Measurements from ENCODE around the gene SVOP. TPM values are rescaled to one million over a fixed set of nuclear protein-coding genes. Genes with fewer than 3 reads are reported as not detected.

SVOP gene
- polyA plus RNA-seq, 2 of the 4 experiments (the other 2 are of a cell fraction) = not detected

DNA sequence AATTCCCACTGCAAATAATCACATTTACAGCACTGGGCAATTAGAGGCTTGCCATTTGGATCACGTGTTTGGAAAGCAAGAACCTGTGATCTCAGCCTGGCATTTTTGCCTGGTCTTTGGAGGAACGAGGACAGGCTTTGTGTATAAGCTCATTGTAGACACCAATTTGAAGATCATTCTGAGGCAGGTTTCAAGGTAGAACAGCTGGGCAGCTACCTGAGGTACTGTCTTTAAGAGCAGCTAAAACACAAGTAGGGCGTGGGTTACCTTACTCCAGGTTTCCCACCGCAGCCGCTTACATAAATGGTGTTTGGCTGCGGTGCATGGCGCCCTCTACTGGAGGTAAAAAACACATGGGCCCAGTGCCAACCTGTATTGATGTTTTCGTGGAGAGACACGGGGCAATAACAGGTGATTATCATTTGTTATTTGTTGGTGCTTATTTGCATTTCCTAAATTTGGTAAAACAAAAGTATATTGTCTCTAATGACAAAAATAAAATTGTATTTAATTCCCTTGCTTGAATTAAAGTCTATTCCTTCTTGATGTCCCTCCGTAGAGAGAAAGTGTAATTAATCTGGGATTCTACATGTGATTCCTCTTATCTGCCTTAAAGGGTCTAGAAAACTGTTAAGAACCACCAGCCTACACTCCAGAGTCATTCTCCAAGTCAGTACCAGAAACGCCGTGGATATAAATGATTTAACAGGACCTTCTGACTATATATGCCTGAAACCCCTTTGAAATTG, 69.7 kb downstream of the SVOP start:
- CTCF ChIA-PET = interaction anchor here (0.6 to 4.3 kb wide), 36 partner anchors 9 to 602 kb away, joined by 3 to 18 read pairs (median 4); partner anchors contain the start of gene SSH1
- POLR2A ChIA-PET = interaction anchor here (0.6 to 1.7 kb wide), 2 partner anchors 94 to 124 kb away, joined by 3 to 5 read pairs; partner anchors contain the start of gene SSH1
- FAIRE-seq (no peak), DNase-seq (ENCODE audit: low read depth in 1 of 2, low spot score in 1 of 2) (peak; percentile 39 to 75), ATAC-seq (peak; percentile 49 to 87; a peak in 3 of 6 replicates)
- whole genome bisulfite sequencing (ENCODE audit: missing lambda C conversion rate) = 21% methylated on average over 12 of the region's 12 CpGs
- H3K27ac ChIP-seq = 0 out of 6 replicates have a peak overlapping the region, but pooled peaks of 1 of the 2 experiments have one; percentile 36
- TF ChIP-seq RFX5 (IDR thresholded peaks at IDR 0.05) = no peak
- no peak for TF ChIP-seq BHLHE40 (IDR thresholded peaks at IDR 0.05; ENCODE audit: low read depth, low read length)
- TF ChIP-seq TFCP2L1 (CRISPR knock-in tag; IDR thresholded peaks at IDR 0.05) = no peak
- TF ChIP-seq, protein P1, sequence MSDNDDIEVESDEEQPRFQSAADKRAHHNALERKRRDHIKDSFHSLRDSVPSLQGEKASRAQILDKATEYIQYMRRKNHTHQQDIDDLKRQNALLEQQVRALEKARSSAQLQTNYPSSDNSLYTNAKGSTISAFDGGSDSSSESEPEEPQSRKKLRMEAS (IDR thresholded peaks at IDR 0.05) = no peak; the same call in 1 of the 2 replicates
- no peak for TF ChIP-seq NR3C1 (IDR thresholded peaks at IDR 0.05)
- TF ChIP-seq PHF8 (IDR thresholded peaks at IDR 0.05; ENCODE audit: borderline replicate concordance, low read depth) = no peak
- no peak for TF ChIP-seq ZC3H11A (IDR thresholded peaks at IDR 0.05)
- TF ChIP-seq RCOR1 (IDR thresholded peaks at IDR 0.05; ENCODE audit: low read depth, low read length) = no peak
- no peak for TF ChIP-seq GATA3 (IDR thresholded peaks at IDR 0.05; ENCODE audit: borderline replicate concordance)
- peak; percentile 66 for TF ChIP-seq SMC3 (IDR thresholded peaks at IDR 0.05)
- TF ChIP-seq RAD21 (conservative IDR thresholded peaks at IDR 0.05 in 1 of 2, IDR thresholded peaks at IDR 0.05 in 1 of 2) = peak; percentile 86 to 89
- TF ChIP-seq FOXS1 (CRISPR knock-in tag; IDR thresholded peaks at IDR 0.05) = no peak
- TF ChIP-seq JUN (IDR thresholded peaks at IDR 0.05) = no peak
- TF ChIP-seq, protein P2, sequence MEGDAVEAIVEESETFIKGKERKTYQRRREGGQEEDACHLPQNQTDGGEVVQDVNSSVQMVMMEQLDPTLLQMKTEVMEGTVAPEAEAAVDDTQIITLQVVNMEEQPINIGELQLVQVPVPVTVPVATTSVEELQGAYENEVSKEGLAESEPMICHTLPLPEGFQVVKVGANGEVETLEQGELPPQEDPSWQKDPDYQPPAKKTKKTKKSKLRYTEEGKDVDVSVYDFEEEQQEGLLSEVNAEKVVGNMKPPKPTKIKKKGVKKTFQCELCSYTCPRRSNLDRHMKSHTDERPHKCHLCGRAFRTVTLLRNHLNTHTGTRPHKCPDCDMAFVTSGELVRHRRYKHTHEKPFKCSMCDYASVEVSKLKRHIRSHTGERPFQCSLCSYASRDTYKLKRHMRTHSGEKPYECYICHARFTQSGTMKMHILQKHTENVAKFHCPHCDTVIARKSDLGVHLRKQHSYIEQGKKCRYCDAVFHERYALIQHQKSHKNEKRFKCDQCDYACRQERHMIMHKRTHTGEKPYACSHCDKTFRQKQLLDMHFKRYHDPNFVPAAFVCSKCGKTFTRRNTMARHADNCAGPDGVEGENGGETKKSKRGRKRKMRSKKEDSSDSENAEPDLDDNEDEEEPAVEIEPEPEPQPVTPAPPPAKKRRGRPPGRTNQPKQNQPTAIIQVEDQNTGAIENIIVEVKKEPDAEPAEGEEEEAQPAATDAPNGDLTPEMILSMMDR (IDR thresholded peaks at IDR 0.05) = peak; percentile 92
- no peak for TF ChIP-seq SREBF2 (IDR thresholded peaks at IDR 0.05)
- TF ChIP-seq HOXA7 (CRISPR knock-in tag; IDR thresholded peaks at IDR 0.05) = no peak
- no peak for TF ChIP-seq KDM5A (IDR thresholded peaks at IDR 0.05)
- TF ChIP-seq, protein P3, sequence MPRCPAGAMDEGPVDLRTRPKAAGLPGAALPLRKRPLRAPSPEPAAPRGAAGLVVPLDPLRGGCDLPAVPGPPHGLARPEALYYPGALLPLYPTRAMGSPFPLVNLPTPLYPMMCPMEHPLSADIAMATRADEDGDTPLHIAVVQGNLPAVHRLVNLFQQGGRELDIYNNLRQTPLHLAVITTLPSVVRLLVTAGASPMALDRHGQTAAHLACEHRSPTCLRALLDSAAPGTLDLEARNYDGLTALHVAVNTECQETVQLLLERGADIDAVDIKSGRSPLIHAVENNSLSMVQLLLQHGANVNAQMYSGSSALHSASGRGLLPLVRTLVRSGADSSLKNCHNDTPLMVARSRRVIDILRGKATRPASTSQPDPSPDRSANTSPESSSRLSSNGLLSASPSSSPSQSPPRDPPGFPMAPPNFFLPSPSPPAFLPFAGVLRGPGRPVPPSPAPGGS (IDR thresholded peaks at IDR 0.05) = no peak
- TF ChIP-seq, protein P4, sequence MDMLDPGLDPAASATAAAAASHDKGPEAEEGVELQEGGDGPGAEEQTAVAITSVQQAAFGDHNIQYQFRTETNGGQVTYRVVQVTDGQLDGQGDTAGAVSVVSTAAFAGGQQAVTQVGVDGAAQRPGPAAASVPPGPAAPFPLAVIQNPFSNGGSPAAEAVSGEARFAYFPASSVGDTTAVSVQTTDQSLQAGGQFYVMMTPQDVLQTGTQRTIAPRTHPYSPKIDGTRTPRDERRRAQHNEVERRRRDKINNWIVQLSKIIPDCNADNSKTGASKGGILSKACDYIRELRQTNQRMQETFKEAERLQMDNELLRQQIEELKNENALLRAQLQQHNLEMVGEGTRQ (IDR thresholded peaks at IDR 0.05) = no peak
- TF ChIP-seq, protein P5, sequence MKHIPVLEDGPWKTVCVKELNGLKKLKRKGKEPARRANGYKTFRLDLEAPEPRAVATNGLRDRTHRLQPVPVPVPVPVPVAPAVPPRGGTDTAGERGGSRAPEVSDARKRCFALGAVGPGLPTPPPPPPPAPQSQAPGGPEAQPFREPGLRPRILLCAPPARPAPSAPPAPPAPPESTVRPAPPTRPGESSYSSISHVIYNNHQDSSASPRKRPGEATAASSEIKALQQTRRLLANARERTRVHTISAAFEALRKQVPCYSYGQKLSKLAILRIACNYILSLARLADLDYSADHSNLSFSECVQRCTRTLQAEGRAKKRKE (CRISPR knock-in tag; IDR thresholded peaks at IDR 0.05; ENCODE audit: low read depth) = no peak
- TF ChIP-seq MYC (IDR thresholded peaks at IDR 0.05; ENCODE audit: borderline replicate concordance, low read length) = no peak
- no peak for TF ChIP-seq RARB (CRISPR knock-in tag; IDR thresholded peaks at IDR 0.05)
- TF ChIP-seq, protein P6, sequence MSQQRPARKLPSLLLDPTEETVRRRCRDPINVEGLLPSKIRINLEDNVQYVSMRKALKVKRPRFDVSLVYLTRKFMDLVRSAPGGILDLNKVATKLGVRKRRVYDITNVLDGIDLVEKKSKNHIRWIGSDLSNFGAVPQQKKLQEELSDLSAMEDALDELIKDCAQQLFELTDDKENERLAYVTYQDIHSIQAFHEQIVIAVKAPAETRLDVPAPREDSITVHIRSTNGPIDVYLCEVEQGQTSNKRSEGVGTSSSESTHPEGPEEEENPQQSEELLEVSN (IDR thresholded peaks at IDR 0.05; ENCODE audit: borderline replicate concordance, low read depth) = no peak
- no peak for TF ChIP-seq HOXB13 (CRISPR knock-in tag; IDR thresholded peaks at IDR 0.05; ENCODE audit: low read depth)
- TF ChIP-seq FOSL2 (IDR thresholded peaks at IDR 0.05) = no peak
- no peak for TF ChIP-seq FOSL2 (CRISPR knock-in tag; IDR thresholded peaks at IDR 0.05)
- TF ChIP-seq, protein P7, sequence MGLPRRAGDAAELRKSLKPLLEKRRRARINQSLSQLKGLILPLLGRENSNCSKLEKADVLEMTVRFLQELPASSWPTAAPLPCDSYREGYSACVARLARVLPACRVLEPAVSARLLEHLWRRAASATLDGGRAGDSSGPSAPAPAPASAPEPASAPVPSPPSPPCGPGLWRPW (IDR thresholded peaks at IDR 0.05) = no peak
- H3K4me1 ChIP-seq = no peaks in the 10 kb centered on the region
- peak overlapping the region; percentile 61 for H3K4me2 ChIP-seq
- H3K9me3 ChIP-seq = peaks cover 20% of the 10 kb centered on the region
- H3K4me3 ChIP-seq = no peak overlapping the region
